Glutamatergic neuron (in vitro differentiated cells): Measurements from ENCODE around the gene CD34. TPM values are rescaled to one million over a fixed set of nuclear protein-coding genes. Genes with fewer than 3 reads are reported as not detected.

Experiments
- DNase-seq: peaks from one replicate; pipeline ENCODE4 v3.0.0; 2022
- H3K27ac Mint-ChIP-seq: one replicate; pipeline ENCODE4 v1.8.0; 2020; ENCODE audit warnings: mild to moderate bottlenecking, mixed read lengths, inconsistent platforms; ENCODE audit not compliant: unreplicated experiment
- H3K27me3 Mint-ChIP-seq: one replicate; pipeline ENCODE4 v1.8.0; 2020; ENCODE audit warnings: mild to moderate bottlenecking, moderate library complexity, mixed read lengths, inconsistent platforms; ENCODE audit not compliant: unreplicated experiment
- H3K36me3 Mint-ChIP-seq: one replicate; pipeline ENCODE4 v1.8.0; 2020; ENCODE audit warnings: mild to moderate bottlenecking, mixed read lengths, inconsistent platforms; ENCODE audit not compliant: unreplicated experiment
- H3K4me1 Mint-ChIP-seq: one replicate; pipeline ENCODE4 v1.8.0; 2020; ENCODE audit warnings: mild to moderate bottlenecking, low read depth, mixed read lengths, inconsistent platforms; ENCODE audit not compliant: unreplicated experiment
- H3K4me3 Mint-ChIP-seq: one replicate; pipeline ENCODE4 v1.8.0; 2020; ENCODE audit warnings: mild to moderate bottlenecking, mixed read lengths, inconsistent platforms; ENCODE audit not compliant: unreplicated experiment
- H3K9me3 Mint-ChIP-seq: one replicate; pipeline ENCODE4 v1.8.0; 2020; ENCODE audit warnings: mild to moderate bottlenecking, moderate library complexity, mixed read lengths, inconsistent platforms; ENCODE audit not compliant: unreplicated experiment
- total RNA-seq: library from RNA; stranded (reverse); fragmentation: NEBNext Ultra II Directional; extraction: Animal tissue kit (Norgen Biotek cat#: 25700); gene quantifications from one replicate; pipeline ENCODE4 v1.2.1, GENCODE V29; 2021; ENCODE audit not compliant: unreplicated experiment
- TF ChIP-seq, protein P1 (sequence below): fragments of 200-600 bp; sonication (generic); IDR thresholded peaks from one replicate; pipeline ENCODE4 v1.5.0; 2021; ENCODE audit not compliant: partially characterized antibody, unreplicated experiment

The CD34 gene
- total RNA-seq, 1 donor from 2014 or later: 0.20 TPM

DNA sequence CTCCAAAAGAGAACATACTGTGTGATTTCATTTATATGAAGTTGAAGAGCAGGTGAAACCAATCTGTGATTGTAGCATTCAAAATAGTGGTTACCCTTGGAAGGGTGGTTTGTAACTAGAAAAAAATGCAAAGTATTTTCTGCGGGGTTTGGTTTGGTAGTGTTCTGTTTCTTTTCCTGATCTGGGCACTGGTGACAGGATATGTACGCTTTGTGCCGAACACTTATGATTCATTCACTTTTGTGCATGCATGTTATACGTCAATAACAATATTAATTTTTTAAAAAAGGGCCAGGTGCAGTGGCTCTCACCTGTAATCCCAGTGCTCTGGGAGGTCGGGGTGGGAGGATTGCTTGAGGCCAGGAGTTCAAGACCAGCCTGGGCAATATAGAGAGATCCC lies 63.8 kb downstream of the CD34 start:
- Mint-ChIP-seq H3K4me3 (no peak overlapping the region), H3K27me3 (peaks cover 2% of the 10 kb centered on the region), H3K27ac (no peak overlapping the region), H3K36me3 (no peaks in the 10 kb centered on the region), H3K9me3 (no peaks in the 10 kb centered on the region), H3K4me1 (no peaks in the 10 kb centered on the region)
- no peak for DNase-seq
- TF ChIP-seq, protein P1, sequence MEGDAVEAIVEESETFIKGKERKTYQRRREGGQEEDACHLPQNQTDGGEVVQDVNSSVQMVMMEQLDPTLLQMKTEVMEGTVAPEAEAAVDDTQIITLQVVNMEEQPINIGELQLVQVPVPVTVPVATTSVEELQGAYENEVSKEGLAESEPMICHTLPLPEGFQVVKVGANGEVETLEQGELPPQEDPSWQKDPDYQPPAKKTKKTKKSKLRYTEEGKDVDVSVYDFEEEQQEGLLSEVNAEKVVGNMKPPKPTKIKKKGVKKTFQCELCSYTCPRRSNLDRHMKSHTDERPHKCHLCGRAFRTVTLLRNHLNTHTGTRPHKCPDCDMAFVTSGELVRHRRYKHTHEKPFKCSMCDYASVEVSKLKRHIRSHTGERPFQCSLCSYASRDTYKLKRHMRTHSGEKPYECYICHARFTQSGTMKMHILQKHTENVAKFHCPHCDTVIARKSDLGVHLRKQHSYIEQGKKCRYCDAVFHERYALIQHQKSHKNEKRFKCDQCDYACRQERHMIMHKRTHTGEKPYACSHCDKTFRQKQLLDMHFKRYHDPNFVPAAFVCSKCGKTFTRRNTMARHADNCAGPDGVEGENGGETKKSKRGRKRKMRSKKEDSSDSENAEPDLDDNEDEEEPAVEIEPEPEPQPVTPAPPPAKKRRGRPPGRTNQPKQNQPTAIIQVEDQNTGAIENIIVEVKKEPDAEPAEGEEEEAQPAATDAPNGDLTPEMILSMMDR: no peak

DNA sequence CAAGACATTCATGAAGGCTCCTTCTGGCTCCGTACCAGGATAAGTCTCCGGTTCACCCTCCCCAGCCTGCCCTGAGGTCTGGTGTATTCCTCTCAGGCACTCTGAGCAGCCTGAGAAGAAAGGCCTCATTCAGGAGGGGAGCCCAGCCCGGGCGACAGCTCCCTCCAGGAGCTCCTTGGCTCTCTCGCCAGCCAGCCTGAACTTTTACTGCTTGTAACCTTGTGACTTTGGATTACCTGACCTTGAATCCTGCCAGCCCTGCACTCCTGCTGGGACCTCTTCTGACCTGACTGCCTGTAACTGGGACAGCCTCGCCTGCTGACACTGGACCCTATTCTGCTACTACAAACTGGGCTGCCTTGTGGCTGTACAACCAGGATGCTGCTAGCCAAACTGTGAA lies 65.8 kb downstream of the CD34 start:
- Mint-ChIP-seq H3K27me3 (peaks cover 2% of the 10 kb centered on the region), H3K27ac (no peak overlapping the region), H3K9me3 (no peaks in the 10 kb centered on the region), H3K4me1 (no peaks in the 10 kb centered on the region), H3K36me3 (no peaks in the 10 kb centered on the region), H3K4me3 (no peak overlapping the region)
- no peak for DNase-seq
- TF ChIP-seq, protein P1: no peak

DNA sequence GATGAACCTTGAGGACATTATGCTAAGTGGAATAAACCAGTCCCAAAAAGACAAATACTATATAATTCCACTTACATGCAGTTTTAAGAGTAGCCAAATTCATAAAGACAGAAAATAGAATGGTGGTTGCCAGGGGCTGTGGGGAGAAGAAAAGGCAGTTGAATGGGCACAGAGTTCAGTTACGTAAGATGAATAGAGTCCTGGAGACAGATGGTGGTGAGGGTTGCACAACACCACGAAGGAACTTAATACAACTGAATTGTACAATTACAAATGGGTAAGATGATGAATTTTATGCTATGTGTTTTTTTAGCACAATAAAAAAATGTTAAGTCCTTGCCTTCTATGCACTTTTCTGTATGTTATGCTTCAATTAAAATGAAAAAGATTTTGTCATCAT lies 66.6 kb downstream of the CD34 start:
- Mint-ChIP-seq H3K4me1 (no peaks in the 10 kb centered on the region), H3K4me3 (no peak overlapping the region), H3K27ac (no peak overlapping the region), H3K27me3 (peaks cover 2% of the 10 kb centered on the region), H3K36me3 (no peaks in the 10 kb centered on the region), H3K9me3 (no peaks in the 10 kb centered on the region)
- no peak for DNase-seq
- TF ChIP-seq, protein P1: no peak

DNA sequence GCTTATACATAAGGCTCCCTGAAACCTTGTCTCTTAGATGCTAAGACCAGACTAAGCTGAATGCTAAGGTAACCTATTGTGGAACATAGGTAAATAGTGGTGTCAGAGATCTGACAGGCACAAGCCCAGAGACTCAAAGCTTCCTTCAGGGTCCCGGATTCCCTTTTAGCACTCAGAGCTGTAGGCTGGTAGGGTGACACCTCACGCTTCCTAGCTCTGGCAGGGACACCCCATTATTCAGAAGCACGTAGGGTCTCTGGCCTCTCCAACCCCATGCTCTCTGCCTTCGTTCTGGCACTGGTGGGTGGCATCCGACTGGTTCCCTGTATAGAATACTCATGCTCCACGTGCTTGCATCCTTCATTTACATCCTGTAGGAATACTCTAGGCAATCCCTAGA lies 68.4 kb downstream of the CD34 start:
- no peak for DNase-seq
- Mint-ChIP-seq H3K36me3 (no peaks in the 10 kb centered on the region), H3K27me3 (peaks cover 2% of the 10 kb centered on the region), H3K4me1 (no peaks in the 10 kb centered on the region), H3K9me3 (no peaks in the 10 kb centered on the region), H3K4me3 (no peak overlapping the region), H3K27ac (no peak overlapping the region)
- TF ChIP-seq, protein P1: no peak

DNA sequence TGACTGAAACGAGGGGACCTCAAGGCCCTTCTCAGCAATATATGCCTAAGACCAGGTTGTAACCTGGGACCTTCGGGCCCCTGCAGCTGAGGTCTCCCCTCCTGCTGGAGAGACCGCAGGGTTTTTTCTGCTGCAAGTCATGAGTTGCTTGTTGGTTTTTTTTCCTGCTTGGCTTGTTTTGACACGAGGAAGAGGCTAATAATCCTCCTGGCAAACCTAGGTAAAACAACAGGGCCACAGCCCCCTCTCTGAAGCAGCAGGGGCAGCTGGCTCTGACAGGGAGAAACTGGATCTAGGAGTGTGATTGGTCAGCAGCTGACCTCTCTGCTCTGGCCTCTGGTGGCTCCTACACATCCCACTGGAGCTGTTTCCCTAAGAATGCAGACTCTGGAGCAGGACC lies 69.0 kb downstream of the CD34 start:
- H3K36me3 Mint-ChIP-seq: no peaks in the 10 kb centered on the region
- H3K4me1 Mint-ChIP-seq: no peaks in the 10 kb centered on the region
- no peak for DNase-seq
- no peak overlapping the region for H3K4me3 Mint-ChIP-seq
- no peaks in the 10 kb centered on the region for H3K9me3 Mint-ChIP-seq
- H3K27me3 Mint-ChIP-seq: peaks cover 2% of the 10 kb centered on the region
- no peak overlapping the region for H3K27ac Mint-ChIP-seq
- TF ChIP-seq, protein P1: no peak
